Common myeloid progenitor, CD34-positive (primary cell): ENCODE results near the gene FXYD6.
A peak's percentile ranks its signal among the peaks of the same experiment; 100 is the strongest.

Experiments
- CTCF ChIA-PET: fragments of 350-600 bp; sonication (Branson Sonifier 250); formaldehyde crosslinking; loops from one replicate; lab custom pipeline; 2021; ENCODE audit warnings: antibody characterized with exemption; lab: Charles Lee
- POLR2A ChIA-PET: fragments of 350-600 bp; sonication (Branson Sonifier 250); formaldehyde crosslinking; loops from one replicate; lab custom pipeline; 2021; ENCODE audit warnings: antibody characterized with exemption; lab: Charles Lee
- DNase-seq, 3 donors: peaks; one replicate each; pipeline versions ENCODE4 v3.0.0 to v3.0.0-alpha.2; 2013
- H3K27ac ChIP-seq, 2 experiments: 1 replicate in 1 of 2; 2 replicates in 1 of 2; pipeline ENCODE4 v1.7.0; 2013; ENCODE audit warnings: inconsistent platforms in 2 of 2, low read length in 2 of 2, mild to moderate bottlenecking in 2 of 2, low read depth in 1 of 2, moderate library complexity in 1 of 2; ENCODE audit not compliant: severe bottlenecking in 2 of 2, insufficient read depth in 1 of 2, poor library complexity in 1 of 2
- H3K27me3 ChIP-seq, 5 experiments: replicated peaks in 2 of 5; 1 replicate in 3 of 5; 2 replicates in 2 of 5; pipeline versions ENCODE4 v1.6.1 to v1.7.0; 2013; ENCODE audit warnings: low read length in 4 of 5, mild to moderate bottlenecking in 2 of 5, moderate library complexity in 2 of 5, inconsistent platforms in 1 of 5; ENCODE audit not compliant: insufficient read depth in 5 of 5, control insufficient read depth in 4 of 5
- H3K36me3 ChIP-seq, 4 experiments: 1 replicate in 2 of 4; 2 replicates in 2 of 4; pipeline versions ENCODE4 v1.6.1 to v1.7.0; 2013; ENCODE audit warnings: low read length in 3 of 4, control low read depth in 1 of 4, mild to moderate bottlenecking in 1 of 4; ENCODE audit not compliant: control insufficient read depth in 4 of 4, insufficient read depth in 4 of 4
- H3K4me1 ChIP-seq, 4 experiments: 1 replicate in 3 of 4; 2 replicates in 1 of 4; pipeline versions ENCODE4 v1.6.1 to v1.7.1; 2013; ENCODE audit warnings: low read length in 3 of 4, mild to moderate bottlenecking in 3 of 4, control low read depth in 1 of 4, inconsistent platforms in 1 of 4, moderate library complexity in 1 of 4; ENCODE audit not compliant: control insufficient read depth in 4 of 4, insufficient read depth in 4 of 4; ENCODE audit errors: control extremely low read depth in 1 of 4
- H3K4me3 ChIP-seq, 7 experiments: 1 replicate in 4 of 7; 2 replicates in 3 of 7; pipeline versions ENCODE4 v1.5.1 to v1.7.0; 2013; ENCODE audit warnings: mild to moderate bottlenecking in 7 of 7, low read length in 6 of 7, moderate library complexity in 6 of 7, inconsistent platforms in 2 of 7, low read depth in 2 of 7, control low read depth in 1 of 7; ENCODE audit not compliant: insufficient read depth in 4 of 7, control insufficient read depth in 1 of 7; ENCODE audit errors: extremely low read depth in 1 of 7
- H3K9me3 ChIP-seq, 5 experiments: 1 replicate in 4 of 5; 2 replicates in 1 of 5; pipeline versions ENCODE4 v1.6.1 to v1.7.1; 2013; ENCODE audit warnings: low read length in 4 of 5, mild to moderate bottlenecking in 2 of 5, inconsistent platforms in 1 of 5, low read depth in 1 of 5, moderate library complexity in 1 of 5; ENCODE audit not compliant: control insufficient read depth in 4 of 5, insufficient read depth in 2 of 5; ENCODE audit errors: control extremely low read depth in 1 of 5
- whole genome bisulfite sequencing: methylation state at CpG from one replicate; pipeline ENCODE4 v1.1.5; 2013; ENCODE audit not compliant: insufficient coverage; 5-methylcytosine and 5-hydroxymethylcytosine counted together

FXYD6 gene

GRCh38 chr11:117901601-117902000, 25.1 kb upstream of the FXYD6 start:
- 99% methylated on average over 7 of the region's 9 CpGs for WGBS
- CTCF ChIA-PET, result interaction anchor here (1.0 to 2.2 kb wide), 9 partner anchors 9 to 152 kb away, joined by 3 to 6 read pairs (median 4); partner anchors contain the start of gene FXYD6

GRCh38 chr11:117900720-117901440, 24.4 kb upstream of the FXYD6 start:
- Histone ChIP-seq H3K9me3 (no peaks in the 10 kb centered on the region), H3K4me1 (peaks cover 0 to 15% (median 7%) of the 10 kb centered on the region in 4 experiments), H3K27ac (no peak overlapping the region), H3K4me3 (no peak overlapping the region), H3K27me3 (no peaks in the 10 kb centered on the region), H3K36me3 (no peaks in the 10 kb centered on the region)
- POLR2A ChIA-PET, result no interaction called here
- DNase-seq, result no peak
- WGBS, result over 99% methylated on average over 11 of the region's 11 CpGs
- CTCF ChIA-PET, result interaction anchor here (0.7 to 2.2 kb wide), 15 partner anchors 10 to 153 kb away, joined by 3 to 6 read pairs (median 3); partner anchors contain the start of gene FXYD6

More at GRCh38 chr11:117901601-117902000, 25.1 kb upstream of the FXYD6 start:
- H3K4me3 ChIP-seq, result no peak overlapping the region
- POLR2A ChIA-PET, result interaction anchor here (0.6 kb wide), 1 partner anchor 12 kb away, joined by 3 read pairs; no protein-coding TSS in a partner anchor
- H3K27me3 ChIP-seq, result no peaks in the 10 kb centered on the region
- no peak overlapping the region for H3K27ac ChIP-seq
- no peaks in the 10 kb centered on the region for H3K9me3 ChIP-seq
- H3K36me3 ChIP-seq, result no peaks in the 10 kb centered on the region
- peaks cover 0 to 15% (median 7%) of the 10 kb centered on the region in 4 experiments for H3K4me1 ChIP-seq
- no peak for DNase-seq

- ChIA-PET POLR2A (no interaction called here), CTCF (interaction anchor here (0.7 to 2.2 kb wide), 11 partner anchors 23 to 153 kb away, joined by 3 to 6 read pairs (median 4); partner anchors contain the start of gene FXYD6)
- WGBS, result 80% methylated on average over 2 of the region's 4 CpGs
- H3K9me3 ChIP-seq, result no peaks in the 10 kb centered on the region
- H3K4me3 ChIP-seq, result no peak overlapping the region
- peaks cover 0 to 15% (median 7%) of the 10 kb centered on the region in 4 experiments for H3K4me1 ChIP-seq
- peak; percentile 16 to 64 (median 57) for DNase-seq
- H3K36me3 ChIP-seq, result no peaks in the 10 kb centered on the region
- no peak overlapping the region for H3K27ac ChIP-seq
- H3K27me3 ChIP-seq, result no peaks in the 10 kb centered on the region
Observed at GRCh38 chr11:117900121-117900648, 23.7 kb upstream of the FXYD6 start.

GRCh38 chr11:117898059-117898458, 21.6 kb upstream of the FXYD6 start:
- ChIA-PET POLR2A (interaction anchor here (0.6 kb wide), 1 partner anchor 172 kb away, joined by 3 read pairs; no protein-coding TSS in a partner anchor), CTCF (interaction anchor here (1.1 to 1.9 kb wide), 2 partner anchors 55 to 90 kb away, joined by 3 to 4 read pairs; no protein-coding TSS in a partner anchor)
- H3K36me3 ChIP-seq, result no peaks in the 10 kb centered on the region
- H3K9me3 ChIP-seq, result no peaks in the 10 kb centered on the region
- no peaks in the 10 kb centered on the region for H3K27me3 ChIP-seq
- WGBS, result 100% methylated on average over 4 of the region's 4 CpGs
- H3K4me3 ChIP-seq, result no peak overlapping the region
- DNase-seq, result no peak
- H3K4me1 ChIP-seq, result peaks cover 0 to 15% (median 7%) of the 10 kb centered on the region in 4 experiments
- no peak overlapping the region for H3K27ac ChIP-seq

GRCh38 chr11:117892651-117893050, 16.2 kb upstream of the FXYD6 start:
- ChIA-PET POLR2A (no interaction called here), CTCF (interaction anchor here (0.6 to 1.8 kb wide), 4 partner anchors 12 to 468 kb away, joined by 3 to 7 read pairs (median 4); no protein-coding TSS in a partner anchor)
- Histone ChIP-seq H3K27ac (no peak overlapping the region), H3K4me1 (no peaks in the 10 kb centered on the region), H3K27me3 (no peaks in the 10 kb centered on the region), H3K9me3 (peaks cover 0 to 3% (median 0%) of the 10 kb centered on the region in 5 experiments), H3K4me3 (no peak overlapping the region), H3K36me3 (no peaks in the 10 kb centered on the region)
- DNase-seq, result no peak
- WGBS, result 100% methylated on average over 1 of the region's 3 CpGs

- H3K4me1 ChIP-seq, result no peaks in the 10 kb centered on the region
- POLR2A ChIA-PET, result no interaction called here
- H3K9me3 ChIP-seq, result peaks cover 0 to 3% (median 0%) of the 10 kb centered on the region in 5 experiments
- 0% methylated on average over 1 of the region's 2 CpGs for WGBS
- CTCF ChIA-PET, result interaction anchor here (1.7 to 1.8 kb wide), 2 partner anchors 13 to 40 kb away, joined by 4 to 7 read pairs; no protein-coding TSS in a partner anchor
- DNase-seq, result no peak
- no peak overlapping the region for H3K27ac ChIP-seq
- no peaks in the 10 kb centered on the region for H3K27me3 ChIP-seq
- no peak overlapping the region for H3K4me3 ChIP-seq
- no peaks in the 10 kb centered on the region for H3K36me3 ChIP-seq
Observed at GRCh38 chr11:117891362-117891761, 14.9 kb upstream of the FXYD6 start.
